ENCODE data around the gene FAM53B.

The FAM53B gene

DNA sequence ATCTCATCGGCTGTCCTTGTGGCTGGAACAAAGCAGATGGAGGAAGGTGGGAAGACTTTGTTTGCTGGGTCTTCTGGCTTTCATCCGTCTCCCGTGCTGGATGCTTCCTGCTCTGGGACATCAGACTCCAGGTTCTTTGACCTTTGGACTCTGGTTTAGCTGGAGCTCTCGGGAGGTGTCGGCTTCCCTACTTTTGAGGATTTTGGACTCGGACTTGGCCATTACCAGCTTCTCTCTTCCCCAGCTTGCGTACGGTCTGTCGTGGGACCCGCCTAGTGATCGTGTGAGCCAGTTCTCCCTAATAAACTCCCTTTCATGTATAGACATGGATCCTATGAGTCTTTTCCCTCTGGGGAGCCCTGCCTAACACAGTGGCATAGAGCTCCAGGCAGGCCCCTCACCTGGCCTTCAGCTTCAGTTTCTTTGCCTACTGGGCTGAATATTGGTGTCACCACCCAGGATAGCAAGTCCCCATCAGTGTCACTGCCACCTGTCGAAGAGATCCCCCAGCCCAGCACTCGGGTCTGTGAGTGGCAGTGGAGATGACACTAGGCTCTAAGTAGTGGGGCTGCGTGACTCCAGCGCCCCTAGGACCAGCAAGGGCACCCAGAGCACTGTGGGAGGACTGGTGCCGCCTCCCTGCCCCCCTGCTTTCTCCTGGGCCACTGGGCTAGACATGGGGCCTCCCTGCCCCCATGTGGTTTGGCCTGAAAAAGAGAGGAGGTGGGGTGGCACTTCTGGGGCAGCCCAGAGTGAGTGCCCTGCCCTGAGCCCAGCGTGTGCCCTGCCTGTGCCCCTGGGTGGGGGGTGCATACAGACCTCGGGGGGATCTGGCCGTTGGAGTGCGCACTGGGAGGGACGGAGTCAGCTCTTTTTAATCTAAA, 147.0 kb downstream of the FAM53B start:
- TF ChIP-seq OSR1 (CRISPR knock-in tag; IDR thresholded peaks at IDR 0.05) (no peak), ZNF565 (CRISPR knock-in tag; conservative IDR thresholded peaks at IDR 0.05; ENCODE audit: low read depth) (no peak), TOX (CRISPR knock-in tag; IDR thresholded peaks at IDR 0.05; ENCODE audit: borderline replicate concordance) (no peak), ZNF8 (CRISPR knock-in tag; IDR thresholded peaks at IDR 0.05) (no peak), ARNTL (CRISPR knock-in tag; IDR thresholded peaks at IDR 0.05; ENCODE audit: borderline replicate concordance, low read depth) (no peak), ZC3H10 (CRISPR knock-in tag; IDR thresholded peaks at IDR 0.05) (no peak), SNAI2 (CRISPR knock-in tag; IDR thresholded peaks at IDR 0.05) (no peak), ZFP3 (CRISPR knock-in tag; IDR thresholded peaks at IDR 0.05) (no peak), RARB (CRISPR knock-in tag; IDR thresholded peaks at IDR 0.05) (no peak), GLIS3 (CRISPR knock-in tag; IDR thresholded peaks at IDR 0.05) (no peak), TCF4 (CRISPR knock-in tag; IDR thresholded peaks at IDR 0.05; ENCODE audit: borderline replicate concordance) (no peak)
- TF ChIP-seq, protein P1, sequence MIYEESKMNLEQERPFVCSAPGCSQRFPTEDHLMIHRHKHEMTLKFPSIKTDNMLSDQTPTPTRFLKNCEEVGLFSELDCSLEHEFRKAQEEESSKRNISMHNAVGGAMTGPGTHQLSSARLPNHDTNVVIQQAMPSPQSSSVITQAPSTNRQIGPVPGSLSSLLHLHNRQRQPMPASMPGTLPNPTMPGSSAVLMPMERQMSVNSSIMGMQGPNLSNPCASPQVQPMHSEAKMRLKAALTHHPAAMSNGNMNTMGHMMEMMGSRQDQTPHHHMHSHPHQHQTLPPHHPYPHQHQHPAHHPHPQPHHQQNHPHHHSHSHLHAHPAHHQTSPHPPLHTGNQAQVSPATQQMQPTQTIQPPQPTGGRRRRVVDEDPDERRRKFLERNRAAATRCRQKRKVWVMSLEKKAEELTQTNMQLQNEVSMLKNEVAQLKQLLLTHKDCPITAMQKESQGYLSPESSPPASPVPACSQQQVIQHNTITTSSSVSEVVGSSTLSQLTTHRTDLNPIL (CRISPR knock-in tag; IDR thresholded peaks at IDR 0.05; ENCODE audit: low read depth) = no peak
- TF ChIP-seq, protein P2, sequence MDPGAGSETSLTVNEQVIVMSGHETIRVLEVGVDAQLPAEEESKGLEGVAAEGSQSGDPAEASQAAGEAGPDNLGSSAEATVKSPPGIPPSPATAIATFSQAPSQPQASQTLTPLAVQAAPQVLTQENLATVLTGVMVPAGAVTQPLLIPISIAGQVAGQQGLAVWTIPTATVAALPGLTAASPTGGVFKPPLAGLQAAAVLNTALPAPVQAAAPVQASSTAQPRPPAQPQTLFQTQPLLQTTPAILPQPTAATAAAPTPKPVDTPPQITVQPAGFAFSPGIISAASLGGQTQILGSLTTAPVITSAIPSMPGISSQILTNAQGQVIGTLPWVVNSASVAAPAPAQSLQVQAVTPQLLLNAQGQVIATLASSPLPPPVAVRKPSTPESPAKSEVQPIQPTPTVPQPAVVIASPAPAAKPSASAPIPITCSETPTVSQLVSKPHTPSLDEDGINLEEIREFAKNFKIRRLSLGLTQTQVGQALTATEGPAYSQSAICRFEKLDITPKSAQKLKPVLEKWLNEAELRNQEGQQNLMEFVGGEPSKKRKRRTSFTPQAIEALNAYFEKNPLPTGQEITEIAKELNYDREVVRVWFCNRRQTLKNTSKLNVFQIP (CRISPR knock-in tag; IDR thresholded peaks at IDR 0.05; ENCODE audit: borderline replicate concordance, low read depth) = no peak
- TF ChIP-seq, protein P3, sequence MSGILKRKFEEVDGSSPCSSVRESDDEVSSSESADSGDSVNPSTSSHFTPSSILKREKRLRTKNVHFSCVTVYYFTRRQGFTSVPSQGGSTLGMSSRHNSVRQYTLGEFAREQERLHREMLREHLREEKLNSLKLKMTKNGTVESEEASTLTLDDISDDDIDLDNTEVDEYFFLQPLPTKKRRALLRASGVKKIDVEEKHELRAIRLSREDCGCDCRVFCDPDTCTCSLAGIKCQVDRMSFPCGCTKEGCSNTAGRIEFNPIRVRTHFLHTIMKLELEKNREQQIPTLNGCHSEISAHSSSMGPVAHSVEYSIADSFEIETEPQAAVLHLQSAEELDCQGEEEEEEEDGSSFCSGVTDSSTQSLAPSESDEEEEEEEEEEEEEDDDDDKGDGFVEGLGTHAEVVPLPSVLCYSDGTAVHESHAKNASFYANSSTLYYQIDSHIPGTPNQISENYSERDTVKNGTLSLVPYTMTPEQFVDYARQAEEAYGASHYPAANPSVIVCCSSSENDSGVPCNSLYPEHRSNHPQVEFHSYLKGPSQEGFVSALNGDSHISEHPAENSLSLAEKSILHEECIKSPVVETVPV (CRISPR knock-in tag; IDR thresholded peaks at IDR 0.05) = no peak
- ATAC-seq = no peak

DNA sequence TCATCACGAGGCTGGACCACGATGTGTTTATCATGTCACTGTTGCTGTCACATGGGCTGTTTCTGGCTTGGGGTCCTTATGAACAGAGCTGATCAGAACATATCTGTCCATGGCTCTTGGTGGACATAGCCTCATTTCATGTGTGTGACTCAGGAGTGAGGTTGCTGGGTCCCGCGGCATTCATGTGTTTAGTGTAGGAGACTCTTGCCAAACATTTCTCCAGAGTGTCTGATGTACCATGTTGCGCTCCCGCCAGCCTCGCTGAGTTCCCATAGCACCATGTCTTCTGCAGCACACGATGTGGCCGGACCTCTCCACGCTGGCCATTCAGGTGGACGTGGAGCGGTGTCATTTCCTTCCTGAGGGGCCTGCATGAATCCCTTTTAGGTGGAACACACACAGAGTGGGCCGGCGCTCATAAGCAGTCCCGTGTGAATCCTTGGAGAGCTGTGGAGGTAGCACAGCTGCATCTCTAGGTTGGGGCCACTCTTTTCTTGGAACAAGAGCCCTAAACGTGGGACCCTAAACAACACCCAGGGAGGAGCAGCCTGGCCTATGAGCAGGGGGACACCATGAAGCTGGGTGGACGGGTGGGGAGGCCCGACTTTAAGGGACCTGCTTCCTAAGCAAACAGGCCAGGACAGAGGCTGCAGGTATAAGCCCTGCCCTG, 147.9 kb downstream of the FAM53B start:
- no peak for ATAC-seq
- TF ChIP-seq SNAI2 (CRISPR knock-in tag; IDR thresholded peaks at IDR 0.05) (no peak), RARB (CRISPR knock-in tag; IDR thresholded peaks at IDR 0.05) (no peak), ISL1 (CRISPR knock-in tag; IDR thresholded peaks at IDR 0.05) (no peak), CSDC2 (CRISPR knock-in tag; IDR thresholded peaks at IDR 0.05) (no peak), TCF4 (CRISPR knock-in tag; IDR thresholded peaks at IDR 0.05; ENCODE audit: borderline replicate concordance) (no peak), ARNTL (CRISPR knock-in tag; IDR thresholded peaks at IDR 0.05; ENCODE audit: borderline replicate concordance, low read depth) (no peak), ZC3H10 (CRISPR knock-in tag; IDR thresholded peaks at IDR 0.05) (no peak), ZFP3 (CRISPR knock-in tag; IDR thresholded peaks at IDR 0.05) (no peak)
- TF ChIP-seq, protein P4, sequence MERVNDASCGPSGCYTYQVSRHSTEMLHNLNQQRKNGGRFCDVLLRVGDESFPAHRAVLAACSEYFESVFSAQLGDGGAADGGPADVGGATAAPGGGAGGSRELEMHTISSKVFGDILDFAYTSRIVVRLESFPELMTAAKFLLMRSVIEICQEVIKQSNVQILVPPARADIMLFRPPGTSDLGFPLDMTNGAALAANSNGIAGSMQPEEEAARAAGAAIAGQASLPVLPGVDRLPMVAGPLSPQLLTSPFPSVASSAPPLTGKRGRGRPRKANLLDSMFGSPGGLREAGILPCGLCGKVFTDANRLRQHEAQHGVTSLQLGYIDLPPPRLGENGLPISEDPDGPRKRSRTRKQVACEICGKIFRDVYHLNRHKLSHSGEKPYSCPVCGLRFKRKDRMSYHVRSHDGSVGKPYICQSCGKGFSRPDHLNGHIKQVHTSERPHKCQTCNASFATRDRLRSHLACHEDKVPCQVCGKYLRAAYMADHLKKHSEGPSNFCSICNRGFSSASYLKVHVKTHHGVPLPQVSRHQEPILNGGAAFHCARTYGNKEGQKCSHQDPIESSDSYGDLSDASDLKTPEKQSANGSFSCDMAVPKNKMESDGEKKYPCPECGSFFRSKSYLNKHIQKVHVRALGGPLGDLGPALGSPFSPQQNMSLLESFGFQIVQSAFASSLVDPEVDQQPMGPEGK (CRISPR knock-in tag; IDR thresholded peaks at IDR 0.05; ENCODE audit: borderline replicate concordance) = no peak
- TF ChIP-seq, protein P3 (CRISPR knock-in tag; IDR thresholded peaks at IDR 0.05) = no peak
- TF ChIP-seq, protein P1 (CRISPR knock-in tag; IDR thresholded peaks at IDR 0.05; ENCODE audit: low read depth) = no peak

Measured in SK-N-SH treated with all-trans-retinoic acid at 6 μM for 48 hours (cell line).